ENCODE measurements around the gene MMD.

- TF ChIP-seq POLR2A (IDR thresholded peaks at IDR 0.05; ENCODE audit: low read length) (no peak), GATA1 (IDR thresholded peaks at IDR 0.05; ENCODE audit: low read depth, low read length) (no peak)
Measured at GRCh38 chr17:55436224-55437158, 14.9 kb upstream of the MMD start.
